HL-60 (cell line): Measurements from ENCODE around the gene FADS3.

Source experiments
- CTCF ChIP-seq: IDR thresholded peaks from one replicate; pipeline ENCODE4 v1.5.1; 2011; ENCODE audit warnings: low read length, control low read depth, inconsistent platforms; ENCODE audit not compliant: insufficient read depth
- POLR2AphosphoS5 ChIP-seq: IDR thresholded peaks from 2 replicates; pipeline ENCODE4 v1.6.1; 2012; ENCODE audit warnings: low read depth
- TF ChIP-seq, protein P1 (sequence below): IDR thresholded peaks from 2 replicates; pipeline ENCODE4 v1.6.1; 2012; ENCODE audit warnings: low read depth; ENCODE audit not compliant: insufficient replicate concordance

GRCh38 chr11:61828629-61829407 is 62.5 kb downstream of the FADS3 start:
- TF ChIP-seq CTCF = no peak
- TF ChIP-seq POLR2AphosphoS5 = no peak
- TF ChIP-seq, protein P1, sequence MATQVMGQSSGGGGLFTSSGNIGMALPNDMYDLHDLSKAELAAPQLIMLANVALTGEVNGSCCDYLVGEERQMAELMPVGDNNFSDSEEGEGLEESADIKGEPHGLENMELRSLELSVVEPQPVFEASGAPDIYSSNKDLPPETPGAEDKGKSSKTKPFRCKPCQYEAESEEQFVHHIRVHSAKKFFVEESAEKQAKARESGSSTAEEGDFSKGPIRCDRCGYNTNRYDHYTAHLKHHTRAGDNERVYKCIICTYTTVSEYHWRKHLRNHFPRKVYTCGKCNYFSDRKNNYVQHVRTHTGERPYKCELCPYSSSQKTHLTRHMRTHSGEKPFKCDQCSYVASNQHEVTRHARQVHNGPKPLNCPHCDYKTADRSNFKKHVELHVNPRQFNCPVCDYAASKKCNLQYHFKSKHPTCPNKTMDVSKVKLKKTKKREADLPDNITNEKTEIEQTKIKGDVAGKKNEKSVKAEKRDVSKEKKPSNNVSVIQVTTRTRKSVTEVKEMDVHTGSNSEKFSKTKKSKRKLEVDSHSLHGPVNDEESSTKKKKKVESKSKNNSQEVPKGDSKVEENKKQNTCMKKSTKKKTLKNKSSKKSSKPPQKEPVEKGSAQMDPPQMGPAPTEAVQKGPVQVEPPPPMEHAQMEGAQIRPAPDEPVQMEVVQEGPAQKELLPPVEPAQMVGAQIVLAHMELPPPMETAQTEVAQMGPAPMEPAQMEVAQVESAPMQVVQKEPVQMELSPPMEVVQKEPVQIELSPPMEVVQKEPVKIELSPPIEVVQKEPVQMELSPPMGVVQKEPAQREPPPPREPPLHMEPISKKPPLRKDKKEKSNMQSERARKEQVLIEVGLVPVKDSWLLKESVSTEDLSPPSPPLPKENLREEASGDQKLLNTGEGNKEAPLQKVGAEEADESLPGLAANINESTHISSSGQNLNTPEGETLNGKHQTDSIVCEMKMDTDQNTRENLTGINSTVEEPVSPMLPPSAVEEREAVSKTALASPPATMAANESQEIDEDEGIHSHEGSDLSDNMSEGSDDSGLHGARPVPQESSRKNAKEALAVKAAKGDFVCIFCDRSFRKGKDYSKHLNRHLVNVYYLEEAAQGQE = no peak
